Skeletal muscle cell (primary cell): ENCODE measurements around the gene APOA4.

Source experiments
- DNase-seq: peaks from one replicate; pipeline ENCODE4 v3.0.0-alpha.2; 2010; ENCODE audit warnings: low read depth
- H3K4me3 ChIP-seq: 2 replicates; pipeline ENCODE4 v1.5.1; 2011; ENCODE audit warnings: low read depth, mild to moderate bottlenecking, control low read depth, low read length, moderate library complexity

Gene APOA4

GRCh38 chr11:116832350-116833290, 9.5 kb upstream of the APOA4 start:
- DNase-seq = no peak
- no peak overlapping the region for H3K4me3 ChIP-seq

- H3K4me3 ChIP-seq = no peak overlapping the region
- no peak for DNase-seq
These were observed 8.8 kb upstream of the APOA4 start for GRCh38 chr11:116831790-116832349.

- H3K4me3 ChIP-seq = no peak overlapping the region
- DNase-seq = no peak
These were observed 7.2 kb upstream of the APOA4 start for GRCh38 chr11:116830184-116830912.

- DNase-seq = peak; percentile 30
- no peak within 1 kb of the TSS for H3K4me3 ChIP-seq
These were observed 6.5 kb upstream of the APOA4 start, which contains the start of gene APOC3 for GRCh38 chr11:116829525-116830183. Gene APOC3 (plus strand): TSS chr11:116829907. CDS start chr11:116830583, 676 bp downstream.

DNA sequence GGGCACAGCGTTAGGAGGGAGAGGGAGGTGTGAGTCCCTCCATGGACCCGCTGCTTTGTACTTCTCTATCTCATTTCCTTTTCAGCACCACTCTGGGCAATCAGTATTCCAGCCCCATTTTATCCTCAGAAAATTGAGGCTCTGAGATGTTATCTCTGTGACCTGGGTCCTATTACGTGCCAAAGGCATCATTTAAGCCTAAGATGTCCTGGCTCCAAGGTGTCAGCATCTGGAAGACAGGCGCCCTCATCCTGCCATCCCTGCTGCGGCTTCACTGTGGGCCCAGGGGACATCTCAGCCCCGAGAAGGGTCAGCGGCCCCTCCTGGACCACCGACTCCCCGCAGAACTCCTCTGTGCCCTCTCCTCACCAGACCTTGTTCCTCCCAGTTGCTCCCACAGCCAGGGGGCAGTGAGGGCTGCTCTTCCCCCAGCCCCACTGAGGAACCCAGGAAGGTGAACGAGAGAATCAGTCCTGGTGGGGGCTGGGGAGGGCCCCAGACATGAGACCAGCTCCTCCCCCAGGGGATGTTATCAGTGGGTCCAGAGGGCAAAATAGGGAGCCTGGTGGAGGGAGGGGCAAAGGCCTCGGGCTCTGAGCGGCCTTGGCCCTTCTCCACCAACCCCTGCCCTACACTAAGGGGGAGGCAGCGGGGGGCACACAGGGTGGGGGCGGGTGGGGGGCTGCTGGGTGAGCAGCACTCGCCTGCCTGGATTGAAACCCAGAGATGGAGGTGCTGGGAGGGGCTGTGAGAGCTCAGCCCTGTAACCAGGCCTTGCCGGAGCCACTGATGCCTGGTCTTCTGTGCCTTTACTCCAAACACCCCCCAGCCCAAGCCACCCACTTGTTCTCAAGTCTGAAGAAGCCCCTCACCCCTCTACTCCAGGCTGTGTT, 5.8 kb upstream of the APOA4 start:
- no peak overlapping the region for H3K4me3 ChIP-seq
- DNase-seq = no peak

GRCh38 chr11:116827461-116827860, 4.4 kb upstream of the APOA4 start:
- DNase-seq = no peak
- H3K4me3 ChIP-seq = no peak overlapping the region

- DNase-seq = no peak
- H3K4me3 ChIP-seq = no peak overlapping the region
These were observed 3.8 kb upstream of the APOA4 start for GRCh38 chr11:116826751-116827431.

DNA sequence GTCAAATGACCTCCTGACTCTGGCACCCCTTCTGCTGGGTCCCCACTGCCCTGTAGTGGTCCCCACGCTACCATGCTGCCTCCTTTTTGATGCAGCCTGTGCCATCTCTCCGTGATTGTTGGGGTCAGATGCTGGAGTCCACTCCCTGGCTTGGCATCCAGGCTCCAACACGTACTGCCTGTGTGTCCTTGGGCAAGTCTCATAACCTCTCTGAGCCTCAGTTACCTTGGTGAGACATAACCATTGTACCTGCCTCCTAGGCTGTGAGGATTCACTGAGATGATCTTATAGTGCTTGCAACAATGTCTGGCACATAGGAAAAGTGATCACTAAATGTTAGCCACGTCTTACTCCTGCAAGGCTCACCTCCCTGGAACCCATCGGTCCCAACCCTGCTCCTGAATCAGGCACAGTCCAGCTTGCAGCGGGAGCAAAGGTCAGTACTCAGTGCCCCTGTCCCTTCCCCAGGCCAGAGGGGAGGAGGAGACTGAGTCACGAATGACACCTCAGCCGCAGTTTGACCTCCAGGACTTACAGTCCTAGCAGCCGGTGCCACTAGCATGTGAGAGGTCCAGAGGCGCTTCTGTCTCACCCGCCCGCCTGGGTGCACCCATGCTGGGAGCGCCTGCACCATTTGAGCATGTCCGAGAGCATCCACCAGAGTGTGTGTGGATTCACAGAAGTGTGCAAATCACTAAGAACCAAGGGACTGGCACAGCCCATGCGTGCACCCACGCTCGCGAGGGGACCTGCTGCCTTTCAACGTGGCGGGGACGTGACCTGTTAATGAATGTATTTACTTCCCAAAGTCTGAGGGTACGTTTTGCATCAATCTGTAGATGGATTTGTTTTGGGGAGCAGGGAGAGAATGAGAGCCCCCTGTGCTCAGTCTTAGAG, 3.0 kb upstream of the APOA4 start:
- DNase-seq = no peak
- no peak overlapping the region for H3K4me3 ChIP-seq

DNA sequence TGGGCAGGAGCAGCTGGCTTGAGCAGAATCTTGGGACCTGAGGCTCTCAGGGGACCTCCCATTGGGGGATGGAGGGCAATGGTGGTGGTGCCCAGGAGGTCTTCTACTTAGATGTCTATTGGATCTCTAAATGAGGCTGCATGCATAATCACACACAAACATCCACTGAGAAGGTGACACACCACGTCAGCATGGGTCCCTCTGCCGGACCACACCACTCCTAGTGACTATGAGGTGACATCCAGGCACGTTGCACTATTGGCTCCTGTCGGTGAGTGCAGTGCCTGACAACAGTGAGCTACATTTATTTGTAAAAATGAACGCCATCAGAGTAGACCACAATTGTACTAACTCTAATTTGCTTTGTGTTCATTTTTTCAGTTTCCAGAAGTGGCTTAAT, 2.3 kb upstream of the APOA4 start:
- no peak for DNase-seq
- H3K4me3 ChIP-seq = no peak overlapping the region

- H3K4me3 ChIP-seq = no peak overlapping the region
- no peak for DNase-seq
These were observed 529 bp downstream of the APOA4 start for GRCh38 chr11:116822575-116822974.

GRCh38 chr11:116821050-116821918, 1.8 kb downstream of the APOA4 start:
- H3K4me3 ChIP-seq = no peak overlapping the region
- DNase-seq = no peak

DNA sequence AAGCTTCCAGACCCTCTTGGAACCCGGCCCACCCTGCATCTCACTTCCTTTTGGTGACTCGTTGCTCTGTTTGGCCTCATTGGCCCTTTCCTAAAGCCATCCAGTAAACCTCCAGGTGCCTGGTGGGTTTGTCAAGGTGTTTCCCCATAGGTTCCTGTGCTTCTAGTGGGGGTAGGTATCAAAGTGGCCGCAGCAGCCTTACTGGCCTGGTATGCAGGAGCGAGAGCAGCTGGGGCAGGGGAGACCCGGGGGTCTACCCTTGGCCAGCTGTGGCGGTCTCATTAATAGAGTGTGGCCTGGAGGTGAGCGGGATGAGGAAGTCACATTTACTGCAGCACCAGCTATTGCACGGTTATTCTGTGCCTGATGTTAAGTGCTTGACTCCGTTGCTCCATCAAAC, 4.1 kb downstream of the APOA4 start:
- H3K4me3 ChIP-seq = no peak overlapping the region
- DNase-seq = no peak

GRCh38 chr11:116814502-116814901, 8.6 kb downstream of the APOA4 start:
- H3K4me3 ChIP-seq = no peak overlapping the region
- no peak for DNase-seq

- no peak for DNase-seq
- H3K4me3 ChIP-seq = no peak overlapping the region
These were observed 9.2 kb downstream of the APOA4 start for GRCh38 chr11:116813781-116814471.

DNA sequence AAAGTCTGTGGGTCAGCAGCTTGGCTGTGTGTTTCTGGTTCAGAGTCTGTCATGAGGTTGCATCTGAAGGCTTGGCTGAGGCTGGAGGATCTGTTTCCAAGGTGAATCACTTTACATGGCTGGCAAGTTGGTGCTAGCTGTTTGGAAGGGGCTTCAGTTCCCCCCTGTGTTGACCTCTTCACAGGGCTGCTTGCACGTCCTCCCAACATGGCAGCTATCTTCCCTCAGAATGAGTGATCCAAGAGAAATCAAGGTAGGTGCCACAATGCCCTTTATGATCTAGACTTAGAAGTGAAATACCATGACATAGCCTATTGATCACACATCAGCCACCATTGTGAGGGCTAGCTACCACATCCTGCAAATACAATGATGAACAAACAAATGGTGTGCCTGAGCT, 9.9 kb downstream of the APOA4 start:
- no peak overlapping the region for H3K4me3 ChIP-seq
- DNase-seq = no peak

- DNase-seq = no peak
- no peak overlapping the region for H3K4me3 ChIP-seq
These were observed 11.0 kb downstream of the APOA4 start for GRCh38 chr11:116812109-116812508.
